Measurements from ENCODE around the gene BOC. TPM values are rescaled to one million over a fixed set of nuclear protein-coding genes. Genes with fewer than 3 reads are reported as not detected.

The BOC gene
- total and polyA plus RNA-seq, 2 of the 4 experiments (the other 2 are of a cell fraction) = 6.8 to 15.2 TPM

DNA sequence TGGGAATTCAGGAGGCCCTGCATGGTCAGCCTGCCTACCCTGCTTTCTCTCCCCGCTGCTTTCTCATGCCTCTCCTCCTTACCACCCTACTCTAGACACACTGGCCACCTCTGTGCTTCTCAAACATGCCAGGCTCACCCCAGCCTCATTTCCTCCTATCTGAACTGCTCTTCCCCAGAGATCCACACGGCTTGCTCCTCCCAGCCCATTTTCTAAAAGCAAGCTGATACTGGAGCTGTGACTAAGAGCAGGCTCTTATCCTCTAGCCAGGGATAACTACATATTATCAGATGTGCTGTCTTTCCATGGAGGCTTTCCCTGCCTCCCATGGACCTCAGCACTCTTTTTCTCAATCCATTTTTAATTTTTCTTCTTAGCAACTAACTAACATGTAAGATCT lies 85.9 kb downstream of the BOC start:
- no peak overlapping the region for H2BK15ac ChIP-seq (ENCODE audit: low read depth, low read length)
- no peaks in the 10 kb centered on the region for H4K20me1 ChIP-seq (ENCODE audit: insufficient read depth, low read length)
- H3K9ac ChIP-seq (ENCODE audit: low read depth, low read length) = no peak overlapping the region
- POLR2A ChIA-PET (ENCODE audit: unreplicated experiment) = no interaction called here
- dilution Hi-C loops (cut with HindIII; ENCODE audit: low sequenced_read_pairs, unreplicated experiment) = no loop called here
- H2BK5ac ChIP-seq (ENCODE audit: low read depth, low read length, poor library complexity, severe bottlenecking) = no peak overlapping the region
- H2BK120ac ChIP-seq (ENCODE audit: low read depth, low read length) = no peak overlapping the region
- WGBS, 2 experiments (ENCODE audit: extremely low coverage in 2 of 2, insufficient read length in 1 of 2) = 67% methylated on average over 1 of the region's 2 CpGs; no CpG with 5 or more reads in 1 of the 2 experiments
- H3K9me3 ChIP-seq (ENCODE audit: control insufficient read depth, insufficient read depth, low read length) = no peaks in the 10 kb centered on the region
- no peak overlapping the region for H3K4ac ChIP-seq (ENCODE audit: low read depth, low read length)
- ATAC-seq (ENCODE audit: low read depth) (peak; percentile 44; the same call in 1 of the 2 replicates), DNase-seq (no peak)
- H4K8ac ChIP-seq (ENCODE audit: low read depth in 2 of 2, low read length in 2 of 2) = no peak overlapping the region
- H3K27me3 ChIP-seq (ENCODE audit: control insufficient read depth, insufficient read depth, low read length) = peaks cover 3% of the 10 kb centered on the region; the same call in 1 of the 2 replicates
- intact Hi-C loops (cut with micrococcal nuclease) = no loop called here
- no peaks in the 10 kb centered on the region for H3K4me1 ChIP-seq (ENCODE audit: control insufficient read depth, insufficient read depth, low read length)
- no peak overlapping the region for H3K4me3 ChIP-seq (ENCODE audit: insufficient read depth, low read depth, low read length)
- CTCF ChIA-PET = interaction anchor here (0.5 to 1.4 kb wide), 2 partner anchors 264 to 524 kb away, joined by 3 read pairs; no protein-coding TSS in a partner anchor
- H3K27ac ChIP-seq (ENCODE audit: insufficient read depth, low read length) = no peak overlapping the region
- H2AK9ac ChIP-seq (replicated peaks; ENCODE audit: low read depth, low read length, poor library complexity) = no peak overlapping the region
- no peaks in the 10 kb centered on the region for H3K79me1 ChIP-seq (ENCODE audit: low read depth in 1 of 2, low read length in 2 of 2)
- no peak overlapping the region for H3K56ac ChIP-seq (ENCODE audit: extremely low read depth, insufficient read depth, low read length)
- no peaks in the 10 kb centered on the region for H3K36me3 ChIP-seq (ENCODE audit: control insufficient read depth, insufficient read depth, low read length)
- H4K5ac ChIP-seq (ENCODE audit: low read depth, low read length) = no peak overlapping the region
- H3K4me2 ChIP-seq (ENCODE audit: low read depth, low read length) = no peak overlapping the region
- no peak overlapping the region for H3K18ac ChIP-seq (ENCODE audit: low read depth, low read length)
- H2AFZ ChIP-seq (replicated peaks; ENCODE audit: low read length, poor library complexity) = no peak overlapping the region
- H3K14ac ChIP-seq (replicated peaks; ENCODE audit: low read depth, low read length) = no peak overlapping the region
- no peak overlapping the region for H4K91ac ChIP-seq (ENCODE audit: insufficient read depth, low read depth, low read length)
- TF ChIP-seq POLR2A (IDR thresholded peaks at IDR 0.05; ENCODE audit: low read depth, low read length) = no peak
- no peak for TF ChIP-seq SMC3 (IDR thresholded peaks at IDR 0.05; ENCODE audit: low read depth, low read length)
- TF ChIP-seq, protein P1, sequence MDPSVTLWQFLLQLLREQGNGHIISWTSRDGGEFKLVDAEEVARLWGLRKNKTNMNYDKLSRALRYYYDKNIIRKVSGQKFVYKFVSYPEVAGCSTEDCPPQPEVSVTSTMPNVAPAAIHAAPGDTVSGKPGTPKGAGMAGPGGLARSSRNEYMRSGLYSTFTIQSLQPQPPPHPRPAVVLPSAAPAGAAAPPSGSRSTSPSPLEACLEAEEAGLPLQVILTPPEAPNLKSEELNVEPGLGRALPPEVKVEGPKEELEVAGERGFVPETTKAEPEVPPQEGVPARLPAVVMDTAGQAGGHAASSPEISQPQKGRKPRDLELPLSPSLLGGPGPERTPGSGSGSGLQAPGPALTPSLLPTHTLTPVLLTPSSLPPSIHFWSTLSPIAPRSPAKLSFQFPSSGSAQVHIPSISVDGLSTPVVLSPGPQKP (IDR thresholded peaks at IDR 0.05; ENCODE audit: borderline replicate concordance, low read depth, low read length) = no peak
- no peak for TF ChIP-seq BHLHE40 (IDR thresholded peaks at IDR 0.05; ENCODE audit: low read depth, low read length)
- TF ChIP-seq, protein P2, sequence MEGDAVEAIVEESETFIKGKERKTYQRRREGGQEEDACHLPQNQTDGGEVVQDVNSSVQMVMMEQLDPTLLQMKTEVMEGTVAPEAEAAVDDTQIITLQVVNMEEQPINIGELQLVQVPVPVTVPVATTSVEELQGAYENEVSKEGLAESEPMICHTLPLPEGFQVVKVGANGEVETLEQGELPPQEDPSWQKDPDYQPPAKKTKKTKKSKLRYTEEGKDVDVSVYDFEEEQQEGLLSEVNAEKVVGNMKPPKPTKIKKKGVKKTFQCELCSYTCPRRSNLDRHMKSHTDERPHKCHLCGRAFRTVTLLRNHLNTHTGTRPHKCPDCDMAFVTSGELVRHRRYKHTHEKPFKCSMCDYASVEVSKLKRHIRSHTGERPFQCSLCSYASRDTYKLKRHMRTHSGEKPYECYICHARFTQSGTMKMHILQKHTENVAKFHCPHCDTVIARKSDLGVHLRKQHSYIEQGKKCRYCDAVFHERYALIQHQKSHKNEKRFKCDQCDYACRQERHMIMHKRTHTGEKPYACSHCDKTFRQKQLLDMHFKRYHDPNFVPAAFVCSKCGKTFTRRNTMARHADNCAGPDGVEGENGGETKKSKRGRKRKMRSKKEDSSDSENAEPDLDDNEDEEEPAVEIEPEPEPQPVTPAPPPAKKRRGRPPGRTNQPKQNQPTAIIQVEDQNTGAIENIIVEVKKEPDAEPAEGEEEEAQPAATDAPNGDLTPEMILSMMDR (conservative IDR thresholded peaks at IDR 0.05; ENCODE audit: low read depth, low read length) = no peak
- no peak for TF ChIP-seq CHD1 (IDR thresholded peaks at IDR 0.05; ENCODE audit: low read depth, low read length)
- TF ChIP-seq FOS (IDR thresholded peaks at IDR 0.05; ENCODE audit: low read depth, low read length) = no peak
- no peak for TF ChIP-seq RCOR1 (IDR thresholded peaks at IDR 0.05; ENCODE audit: insufficient replicate concordance, low read length)
- no peak for TF ChIP-seq MAFK (IDR thresholded peaks at IDR 0.05; ENCODE audit: low read depth, low read length)
- TF ChIP-seq MAZ (IDR thresholded peaks at IDR 0.05; ENCODE audit: borderline replicate concordance, low read depth, low read length) = no peak
- no peak for TF ChIP-seq RFX5 (IDR thresholded peaks at IDR 0.05; ENCODE audit: low read depth, low read length)
- TF ChIP-seq MXI1 (IDR thresholded peaks at IDR 0.05; ENCODE audit: borderline replicate concordance, low read depth, low read length) = no peak
- TF ChIP-seq NFE2L2 (IDR thresholded peaks at IDR 0.05; ENCODE audit: low read depth, low read length) = no peak
- TF ChIP-seq CEBPB (IDR thresholded peaks at IDR 0.05; ENCODE audit: low read depth, low read length) = no peak
- in situ Hi-C loops (cut with MboI; ENCODE audit: low sequenced_read_pairs) = loop anchor here (25.0 kb wide), 1 partner anchor 660 kb away; the partner anchor contains the start of gene CCDC80
- no peaks in the 10 kb centered on the region for H3K9me1 ChIP-seq (ENCODE audit: insufficient read depth, low read length)
- no peak overlapping the region for H2BK20ac ChIP-seq (ENCODE audit: low read depth, low read length)
- no peak overlapping the region for H2AK5ac ChIP-seq (ENCODE audit: low read depth, low read length)
- no peak overlapping the region for H3K23ac ChIP-seq (ENCODE audit: low read depth, low read length)
- no TSS peak for BruUV-seq (replicated peaks)
